ENCODE results near the gene C2orf92.

The C2orf92 gene

DNA sequence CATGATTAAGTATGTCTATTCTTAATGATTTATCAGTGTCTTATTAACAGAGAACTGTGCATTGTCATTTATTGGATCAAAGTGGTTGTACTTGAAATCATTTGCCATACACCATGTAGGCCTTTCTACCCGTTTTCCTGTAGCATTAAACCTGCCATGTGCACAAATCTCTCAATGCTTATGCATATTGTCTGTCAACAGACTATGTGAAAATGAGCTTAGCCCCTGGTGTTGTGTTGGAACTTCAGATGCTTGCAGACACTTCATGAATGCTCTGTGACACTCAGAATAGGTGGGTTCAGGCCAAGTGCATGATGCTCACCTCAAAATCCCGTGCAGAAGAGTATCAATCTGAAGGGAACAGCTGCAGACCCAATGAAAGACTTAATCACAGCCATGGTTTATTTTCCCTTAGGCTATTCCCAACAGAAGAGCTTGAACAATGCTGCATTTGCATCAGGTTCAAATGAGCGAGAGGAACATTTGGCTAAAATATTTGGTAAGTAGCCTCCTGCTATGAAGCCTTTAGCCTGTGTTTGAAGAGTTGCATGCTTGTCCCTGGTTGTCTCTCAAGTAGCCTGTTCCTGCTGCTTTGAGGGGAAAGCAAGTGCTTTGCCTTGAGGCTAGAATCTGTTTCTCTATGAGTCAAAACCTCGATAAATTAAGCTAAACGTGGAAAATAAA lies 6.1 kb downstream of the C2orf92 start:
- no peak overlapping the region for H3K4me3 ChIP-seq (ENCODE audit: low read depth, low read length)
- H2AFZ ChIP-seq (ENCODE audit: insufficient read depth, low read length, poor library complexity) = no peak overlapping the region
- H3K36me3 ChIP-seq (ENCODE audit: control insufficient read depth in 1 of 2, insufficient read depth in 2 of 2, low read length in 2 of 2) = no peaks in the 10 kb centered on the region
- H2BK12ac ChIP-seq (ENCODE audit: low read length) = no peak overlapping the region
- no peak overlapping the region for H3K4ac ChIP-seq (ENCODE audit: low read depth, low read length)
- H3K23ac ChIP-seq (ENCODE audit: low read length) = no peak overlapping the region
- H3K14ac ChIP-seq (ENCODE audit: low read length) = no peak overlapping the region
- H2BK5ac ChIP-seq (ENCODE audit: low read depth, low read length, poor library complexity) = no peak overlapping the region
- H4K12ac ChIP-seq (ENCODE audit: low read depth, low read length) = no peak overlapping the region
- no peak overlapping the region for H3K9ac ChIP-seq (ENCODE audit: low read length)
- no peak overlapping the region for H2BK120ac ChIP-seq (ENCODE audit: insufficient read depth, low read length, poor library complexity)
- H3K9me3 ChIP-seq (ENCODE audit: insufficient read depth, low read depth, low read length) = no peaks in the 10 kb centered on the region
- H3K27ac ChIP-seq (ENCODE audit: low read depth, low read length) = no peak overlapping the region
- no peaks in the 10 kb centered on the region for H3K27me3 ChIP-seq (ENCODE audit: insufficient read depth, low read length)
- no peaks in the 10 kb centered on the region for H3K79me2 ChIP-seq (ENCODE audit: control insufficient read depth, insufficient read depth, low read length, poor library complexity)
- DNase-seq = no peak
- H3K18ac ChIP-seq (ENCODE audit: low read length) = no peak overlapping the region
- no CpG with 5 or more reads among the region's 5 CpGs for WGBS (ENCODE audit: extremely low coverage, insufficient coverage, insufficient read length)
- no peak overlapping the region for H2AK5ac ChIP-seq (ENCODE audit: low read length)
- no peak overlapping the region for H4K91ac ChIP-seq (ENCODE audit: low read depth, low read length)
- peaks cover 1% of the 10 kb centered on the region for H3K79me1 ChIP-seq (ENCODE audit: low read length)
- H3K4me1 ChIP-seq (ENCODE audit: control insufficient read depth in 1 of 2, insufficient read depth in 2 of 2, low read length in 2 of 2) = peaks cover 0 to 15% of the 10 kb centered on the region in 2 experiments
- H3K4me2 ChIP-seq (ENCODE audit: low read length) = no peak overlapping the region
- no peak overlapping the region for H4K8ac ChIP-seq (ENCODE audit: low read depth, low read length)

DNA sequence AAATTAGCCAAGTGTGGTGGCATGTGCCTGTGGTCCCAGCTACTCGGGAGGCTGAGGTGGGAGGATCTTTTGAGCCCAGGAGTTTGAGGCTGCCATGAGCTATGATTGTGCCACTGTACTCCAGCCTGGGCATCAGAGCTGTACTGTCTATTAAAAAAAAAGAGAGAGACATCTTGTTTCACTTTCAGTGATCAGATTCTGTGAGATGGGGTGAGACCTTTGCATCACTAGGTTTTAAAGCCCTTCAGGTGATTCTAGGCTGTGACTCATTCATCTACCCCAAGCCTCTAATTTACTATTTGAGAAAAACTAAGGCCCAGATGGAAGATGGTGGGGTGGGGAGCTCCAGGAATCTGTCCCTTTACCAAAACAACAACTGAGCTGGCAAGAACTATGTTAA lies 7.1 kb downstream of the C2orf92 start:
- no CpG with 5 or more reads among the region's 1 CpG for WGBS (ENCODE audit: extremely low coverage, insufficient coverage, insufficient read length)

DNA sequence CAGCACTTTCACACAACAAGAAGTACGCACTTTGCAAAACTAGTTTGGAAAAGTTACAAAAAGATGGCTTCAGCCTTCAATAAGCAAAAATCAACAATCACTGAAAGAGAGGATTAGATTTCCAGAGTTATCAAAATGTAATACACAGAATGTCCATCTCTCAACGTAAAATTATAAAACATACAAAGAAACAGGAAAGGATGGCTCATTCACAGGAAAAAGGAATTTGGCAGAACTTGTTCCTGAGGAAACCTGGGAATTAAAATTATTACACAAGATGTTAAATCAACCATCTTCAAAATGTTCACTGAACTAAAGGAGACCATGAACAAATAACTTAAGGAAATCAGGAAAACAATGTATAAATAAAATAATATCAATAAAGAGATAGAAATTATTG lies 8.0 kb downstream of the C2orf92 start:
- Histone ChIP-seq H3K36me3 (ENCODE audit: control insufficient read depth in 1 of 2, insufficient read depth in 2 of 2, low read length in 2 of 2) (no peaks in the 10 kb centered on the region), H2BK12ac (ENCODE audit: low read length) (no peak overlapping the region), H2BK120ac (ENCODE audit: insufficient read depth, low read length, poor library complexity) (no peak overlapping the region), H2BK5ac (ENCODE audit: low read depth, low read length, poor library complexity) (no peak overlapping the region), H4K12ac (ENCODE audit: low read depth, low read length) (no peak overlapping the region), H3K79me1 (ENCODE audit: low read length) (peaks cover 1% of the 10 kb centered on the region), H3K27me3 (ENCODE audit: insufficient read depth, low read length) (no peaks in the 10 kb centered on the region), H3K23ac (ENCODE audit: low read length) (no peak overlapping the region), H3K18ac (ENCODE audit: low read length) (no peak overlapping the region), H3K9me3 (ENCODE audit: insufficient read depth, low read depth, low read length) (no peaks in the 10 kb centered on the region), H3K4me2 (ENCODE audit: low read length) (no peak overlapping the region), H3K27ac (ENCODE audit: low read depth, low read length) (no peak overlapping the region), H2AK5ac (ENCODE audit: low read length) (no peak overlapping the region), H4K91ac (ENCODE audit: low read depth, low read length) (no peak overlapping the region), H3K79me2 (ENCODE audit: control insufficient read depth, insufficient read depth, low read length, poor library complexity) (no peaks in the 10 kb centered on the region), H3K14ac (ENCODE audit: low read length) (no peak overlapping the region), H3K4ac (ENCODE audit: low read depth, low read length) (no peak overlapping the region), H2AFZ (ENCODE audit: insufficient read depth, low read length, poor library complexity) (no peak overlapping the region), H3K9ac (ENCODE audit: low read length) (no peak overlapping the region), H4K8ac (ENCODE audit: low read depth, low read length) (no peak overlapping the region), H3K4me3 (ENCODE audit: low read depth, low read length) (no peak overlapping the region), H3K4me1 (ENCODE audit: control insufficient read depth in 1 of 2, insufficient read depth in 2 of 2, low read length in 2 of 2) (peaks cover 0 to 15% of the 10 kb centered on the region in 2 experiments)
- no CpG with 5 or more reads among the region's 2 CpGs for WGBS (ENCODE audit: extremely low coverage, insufficient coverage, insufficient read length)
- DNase-seq = no peak

More for the DNA sequence above, 7.1 kb downstream of the C2orf92 start:
- no peak overlapping the region for H4K91ac ChIP-seq (ENCODE audit: low read depth, low read length)
- no peak overlapping the region for H2BK120ac ChIP-seq (ENCODE audit: insufficient read depth, low read length, poor library complexity)
- H3K9me3 ChIP-seq (ENCODE audit: insufficient read depth, low read depth, low read length) = no peaks in the 10 kb centered on the region
- no peak for DNase-seq
- H3K4ac ChIP-seq (ENCODE audit: low read depth, low read length) = no peak overlapping the region
- H3K27me3 ChIP-seq (ENCODE audit: insufficient read depth, low read length) = no peaks in the 10 kb centered on the region
- H3K27ac ChIP-seq (ENCODE audit: low read depth, low read length) = no peak overlapping the region
- no peak overlapping the region for H3K9ac ChIP-seq (ENCODE audit: low read length)
- H3K23ac ChIP-seq (ENCODE audit: low read length) = no peak overlapping the region
- no peak overlapping the region for H4K8ac ChIP-seq (ENCODE audit: low read depth, low read length)
- H2AFZ ChIP-seq (ENCODE audit: insufficient read depth, low read length, poor library complexity) = no peak overlapping the region
- no peak overlapping the region for H3K4me2 ChIP-seq (ENCODE audit: low read length)
- peak overlapping the region; percentile 59 for H2BK5ac ChIP-seq (ENCODE audit: low read depth, low read length, poor library complexity)
- no peak overlapping the region for H3K18ac ChIP-seq (ENCODE audit: low read length)
- H3K36me3 ChIP-seq (ENCODE audit: control insufficient read depth in 1 of 2, insufficient read depth in 2 of 2, low read length in 2 of 2) = no peaks in the 10 kb centered on the region
- H3K79me1 ChIP-seq (ENCODE audit: low read length) = peaks cover 1% of the 10 kb centered on the region
- H3K14ac ChIP-seq (ENCODE audit: low read length) = no peak overlapping the region
- peaks cover 0 to 15% of the 10 kb centered on the region in 2 experiments for H3K4me1 ChIP-seq (ENCODE audit: control insufficient read depth in 1 of 2, insufficient read depth in 2 of 2, low read length in 2 of 2)
- H3K79me2 ChIP-seq (ENCODE audit: control insufficient read depth, insufficient read depth, low read length, poor library complexity) = no peaks in the 10 kb centered on the region
- no peak overlapping the region for H3K4me3 ChIP-seq (ENCODE audit: low read depth, low read length)
- no peak overlapping the region for H4K12ac ChIP-seq (ENCODE audit: low read depth, low read length)
- no peak overlapping the region for H2AK5ac ChIP-seq (ENCODE audit: low read length)
- no peak overlapping the region for H2BK12ac ChIP-seq (ENCODE audit: low read length)

DNA sequence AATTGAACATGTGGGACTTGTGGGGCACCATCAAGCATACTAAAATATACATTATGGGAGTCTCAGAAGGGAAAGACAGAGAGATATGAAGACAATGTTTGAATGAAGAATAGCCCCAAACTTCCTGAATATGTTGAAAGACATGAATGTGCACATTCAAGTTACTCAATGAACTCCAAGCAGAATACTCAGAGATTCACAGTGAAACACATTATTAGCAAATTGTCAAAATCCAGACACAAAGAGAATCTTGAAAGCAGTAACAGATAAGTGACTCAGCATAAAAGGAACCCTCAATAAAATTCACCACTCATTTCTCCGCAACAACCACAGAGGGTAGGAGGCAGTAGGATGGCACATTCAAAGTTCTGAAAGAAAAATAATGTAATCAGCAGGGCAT lies 8.8 kb downstream of the C2orf92 start:
- H4K12ac ChIP-seq (ENCODE audit: low read depth, low read length) = no peak overlapping the region
- H2AFZ ChIP-seq (ENCODE audit: insufficient read depth, low read length, poor library complexity) = no peak overlapping the region
- H3K4me3 ChIP-seq (ENCODE audit: low read depth, low read length) = no peak overlapping the region
- no peak for DNase-seq
- H3K9ac ChIP-seq (ENCODE audit: low read length) = no peak overlapping the region
- H3K79me2 ChIP-seq (ENCODE audit: control insufficient read depth, insufficient read depth, low read length, poor library complexity) = no peaks in the 10 kb centered on the region
- H3K27ac ChIP-seq (ENCODE audit: low read depth, low read length) = no peak overlapping the region
- H3K4me2 ChIP-seq (ENCODE audit: low read length) = no peak overlapping the region
- no CpG with 5 or more reads among the region's 1 CpG for WGBS (ENCODE audit: extremely low coverage, insufficient coverage, insufficient read length)
- H2BK120ac ChIP-seq (ENCODE audit: insufficient read depth, low read length, poor library complexity) = no peak overlapping the region
- H3K23ac ChIP-seq (ENCODE audit: low read length) = no peak overlapping the region
- H3K14ac ChIP-seq (ENCODE audit: low read length) = no peak overlapping the region
- H3K79me1 ChIP-seq (ENCODE audit: low read length) = peaks cover 1% of the 10 kb centered on the region
- H3K4ac ChIP-seq (ENCODE audit: low read depth, low read length) = no peak overlapping the region
- no peaks in the 10 kb centered on the region for H3K27me3 ChIP-seq (ENCODE audit: insufficient read depth, low read length)
- H4K8ac ChIP-seq (ENCODE audit: low read depth, low read length) = no peak overlapping the region
- no peaks in the 10 kb centered on the region for H3K9me3 ChIP-seq (ENCODE audit: insufficient read depth, low read depth, low read length)
- no peak overlapping the region for H2BK5ac ChIP-seq (ENCODE audit: low read depth, low read length, poor library complexity)
- H2AK5ac ChIP-seq (ENCODE audit: low read length) = no peak overlapping the region
- no peak overlapping the region for H2BK12ac ChIP-seq (ENCODE audit: low read length)
- H3K36me3 ChIP-seq (ENCODE audit: control insufficient read depth in 1 of 2, insufficient read depth in 2 of 2, low read length in 2 of 2) = no peaks in the 10 kb centered on the region
- no peak overlapping the region for H4K91ac ChIP-seq (ENCODE audit: low read depth, low read length)
- no peak overlapping the region for H3K18ac ChIP-seq (ENCODE audit: low read length)
- H3K4me1 ChIP-seq (ENCODE audit: control insufficient read depth in 1 of 2, insufficient read depth in 2 of 2, low read length in 2 of 2) = peaks cover 0 to 12% of the 10 kb centered on the region in 2 experiments
